ENCODE results near the gene FAM221B. TPM values are rescaled to one million over a fixed set of nuclear protein-coding genes. Genes with fewer than 3 reads are reported as not detected.

FAM221B gene
- total RNA-seq, 1 donor from 2014 or later = not detected

DNA sequence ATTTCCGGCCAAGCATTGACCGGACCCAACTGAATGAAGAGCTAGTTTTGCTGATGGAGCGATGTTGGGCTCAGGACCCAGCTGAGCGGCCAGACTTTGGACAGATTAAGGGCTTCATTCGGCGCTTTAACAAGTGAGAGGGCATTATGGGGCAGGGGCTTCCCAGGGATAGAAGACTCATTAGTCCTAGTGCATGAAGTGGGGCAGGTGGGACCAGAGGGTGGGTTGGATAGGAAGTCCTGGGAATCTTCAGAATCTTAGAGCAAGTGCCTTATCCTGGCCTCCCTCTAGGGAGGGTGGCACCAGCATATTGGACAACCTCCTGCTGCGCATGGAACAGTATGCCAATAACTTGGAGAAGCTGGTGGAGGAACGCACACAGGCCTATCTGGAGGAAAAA, 22.4 kb downstream of the FAM221B start:
- no peak for DNase-seq (ENCODE audit: low read depth)
- TF ChIP-seq, protein P1, sequence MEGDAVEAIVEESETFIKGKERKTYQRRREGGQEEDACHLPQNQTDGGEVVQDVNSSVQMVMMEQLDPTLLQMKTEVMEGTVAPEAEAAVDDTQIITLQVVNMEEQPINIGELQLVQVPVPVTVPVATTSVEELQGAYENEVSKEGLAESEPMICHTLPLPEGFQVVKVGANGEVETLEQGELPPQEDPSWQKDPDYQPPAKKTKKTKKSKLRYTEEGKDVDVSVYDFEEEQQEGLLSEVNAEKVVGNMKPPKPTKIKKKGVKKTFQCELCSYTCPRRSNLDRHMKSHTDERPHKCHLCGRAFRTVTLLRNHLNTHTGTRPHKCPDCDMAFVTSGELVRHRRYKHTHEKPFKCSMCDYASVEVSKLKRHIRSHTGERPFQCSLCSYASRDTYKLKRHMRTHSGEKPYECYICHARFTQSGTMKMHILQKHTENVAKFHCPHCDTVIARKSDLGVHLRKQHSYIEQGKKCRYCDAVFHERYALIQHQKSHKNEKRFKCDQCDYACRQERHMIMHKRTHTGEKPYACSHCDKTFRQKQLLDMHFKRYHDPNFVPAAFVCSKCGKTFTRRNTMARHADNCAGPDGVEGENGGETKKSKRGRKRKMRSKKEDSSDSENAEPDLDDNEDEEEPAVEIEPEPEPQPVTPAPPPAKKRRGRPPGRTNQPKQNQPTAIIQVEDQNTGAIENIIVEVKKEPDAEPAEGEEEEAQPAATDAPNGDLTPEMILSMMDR (conservative IDR thresholded peaks at IDR 0.05; ENCODE audit: low read depth, low read length) = no peak
- H3K4me3 ChIP-seq (ENCODE audit: low read depth, low read length) = no peak overlapping the region

DNA sequence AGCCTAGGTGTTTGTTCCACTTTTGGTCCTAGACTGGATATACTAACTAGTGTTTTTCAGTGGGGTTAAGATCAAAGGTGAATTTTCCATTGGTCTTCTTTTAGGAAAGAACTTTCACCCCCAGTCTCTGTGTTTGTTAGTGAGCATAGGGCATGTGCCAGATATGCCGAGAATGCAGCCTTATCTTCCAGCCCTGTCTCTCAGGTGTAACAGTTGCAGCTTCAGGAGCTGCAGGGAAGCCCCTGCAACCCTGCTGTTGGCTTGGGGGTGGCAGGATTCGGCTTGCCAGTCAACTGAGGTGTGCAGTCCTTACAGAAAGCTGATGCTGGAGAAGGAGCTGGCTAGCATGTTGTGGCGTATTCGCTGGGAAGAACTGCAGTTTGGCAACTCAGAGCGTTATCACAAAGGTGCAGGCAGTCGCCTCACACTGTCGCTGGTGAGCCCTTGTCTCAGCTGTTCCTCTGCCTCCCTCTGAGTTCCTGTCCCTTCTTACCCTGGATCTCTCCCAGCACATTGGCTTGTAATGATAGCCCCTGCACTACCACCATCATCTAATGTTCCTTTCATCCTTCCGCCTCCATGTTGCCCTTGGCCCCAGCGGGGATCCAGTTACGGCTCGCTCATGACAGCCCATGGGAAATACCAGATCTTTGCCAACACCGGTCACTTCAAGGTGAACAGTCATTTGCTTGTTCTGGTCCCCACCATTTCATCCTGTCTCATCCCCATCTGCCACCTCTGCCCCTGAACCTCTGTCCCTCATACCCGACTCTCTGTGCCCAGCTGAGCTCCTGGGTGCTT, 27.0 kb downstream of the FAM221B start:
- H3K4me3 ChIP-seq (ENCODE audit: low read depth, low read length) = no peak overlapping the region
- DNase-seq (ENCODE audit: low read depth) = no peak
- TF ChIP-seq, protein P1 (conservative IDR thresholded peaks at IDR 0.05; ENCODE audit: low read depth, low read length) = no peak

DNA sequence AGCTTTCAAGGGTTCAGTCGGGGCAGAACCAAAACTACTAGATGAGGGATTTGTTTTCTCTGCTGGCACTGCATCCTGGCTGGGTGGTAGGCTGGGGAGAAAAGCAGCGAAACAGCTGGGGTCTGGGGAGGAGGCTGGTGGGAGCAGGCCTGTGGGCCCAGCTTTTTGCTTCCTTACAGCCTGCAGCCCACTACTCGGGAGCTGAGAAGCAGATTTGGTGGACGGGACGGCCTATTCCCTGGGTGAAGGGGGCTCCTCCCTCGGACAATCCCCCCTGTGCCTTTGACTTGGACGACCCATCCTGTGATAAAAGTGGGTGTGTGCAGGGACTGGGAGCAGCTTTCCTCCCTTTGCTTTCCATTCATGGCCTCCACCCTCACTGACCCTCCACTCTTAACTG, 28.0 kb downstream of the FAM221B start:
- H3K4me3 ChIP-seq (ENCODE audit: low read depth, low read length) = no peak overlapping the region
- TF ChIP-seq, protein P1 (conservative IDR thresholded peaks at IDR 0.05; ENCODE audit: low read depth, low read length) = no peak
- no peak for DNase-seq (ENCODE audit: low read depth)

DNA sequence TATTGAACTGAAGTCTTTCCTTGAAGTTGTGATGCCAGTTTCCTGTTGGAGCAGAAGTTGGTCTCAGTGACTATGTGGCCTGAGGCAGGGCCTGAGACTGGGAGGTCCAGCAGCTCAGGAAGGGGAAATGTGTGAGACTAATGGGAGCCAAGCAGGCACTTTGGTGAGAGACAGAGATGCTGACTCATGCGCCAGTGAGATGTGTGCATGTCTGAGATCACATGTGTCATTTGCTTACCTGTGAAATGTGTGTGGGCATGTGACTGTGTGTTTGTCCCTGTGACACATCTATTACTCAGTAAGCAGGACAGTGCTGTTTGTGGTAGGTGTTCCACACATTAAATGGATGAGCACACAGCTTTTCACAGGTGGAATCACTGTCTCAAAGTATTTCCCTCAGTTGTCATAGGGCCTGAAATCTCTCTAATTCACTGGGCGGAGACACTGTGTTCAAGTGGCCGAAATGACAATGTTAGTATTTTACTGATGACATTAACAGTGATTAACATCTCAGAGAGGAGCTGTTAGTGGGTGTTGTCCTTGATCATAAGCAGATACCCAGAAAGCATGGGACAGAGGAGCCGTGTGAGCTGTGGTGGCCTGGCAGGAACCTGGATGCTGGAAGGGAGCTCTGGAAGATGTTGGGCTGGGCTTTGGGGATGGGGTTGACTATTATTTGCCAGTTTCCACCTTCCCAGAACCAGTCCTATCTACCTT, 29.7 kb downstream of the FAM221B start:
- peak; percentile 63 for DNase-seq (ENCODE audit: low read depth)
- TF ChIP-seq, protein P1 (conservative IDR thresholded peaks at IDR 0.05; ENCODE audit: low read depth, low read length) = no peak
- no peak overlapping the region for H3K4me3 ChIP-seq (ENCODE audit: low read depth, low read length)

DNA sequence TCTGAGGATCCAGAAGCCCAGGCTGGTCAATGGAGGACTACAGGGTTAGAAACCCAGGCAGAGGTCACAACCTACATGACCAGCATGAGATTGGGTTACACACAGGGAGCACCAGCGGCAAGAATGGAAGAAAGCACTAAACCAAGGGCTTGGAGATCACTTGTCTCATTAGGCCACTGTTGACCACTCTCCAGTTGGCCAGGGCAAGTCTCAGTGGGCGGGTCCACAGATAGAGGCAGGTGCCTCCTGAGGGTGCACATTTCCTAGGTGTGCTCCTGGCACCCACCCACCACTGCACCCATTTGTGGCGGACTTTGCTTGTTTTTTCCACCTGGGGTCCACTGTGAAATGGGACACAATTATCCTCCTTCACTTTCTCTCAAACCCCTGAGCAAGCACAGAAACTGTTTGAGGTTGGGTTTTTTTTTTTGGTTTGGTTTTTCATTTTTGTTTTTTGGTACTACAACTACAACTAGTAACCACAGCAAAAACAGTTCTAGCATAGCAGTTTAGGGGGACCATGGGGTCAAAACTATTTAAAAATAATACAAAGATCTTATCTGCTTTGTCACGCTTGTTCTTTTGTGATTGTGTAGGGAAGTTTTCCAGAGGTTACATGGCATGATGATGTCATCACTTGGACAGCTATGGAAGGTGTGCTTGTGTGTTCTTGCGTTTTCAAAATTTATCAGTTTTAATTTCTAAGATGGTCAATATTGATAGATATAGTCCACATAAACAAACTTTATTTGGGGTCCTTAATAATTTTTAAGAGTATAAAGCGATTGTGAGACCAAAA, 31.0 kb downstream of the FAM221B start:
- no peak overlapping the region for H3K4me3 ChIP-seq (ENCODE audit: low read depth, low read length)
- TF ChIP-seq, protein P1 (conservative IDR thresholded peaks at IDR 0.05; ENCODE audit: low read depth, low read length) = no peak
- no peak for DNase-seq (ENCODE audit: low read depth)

DNA sequence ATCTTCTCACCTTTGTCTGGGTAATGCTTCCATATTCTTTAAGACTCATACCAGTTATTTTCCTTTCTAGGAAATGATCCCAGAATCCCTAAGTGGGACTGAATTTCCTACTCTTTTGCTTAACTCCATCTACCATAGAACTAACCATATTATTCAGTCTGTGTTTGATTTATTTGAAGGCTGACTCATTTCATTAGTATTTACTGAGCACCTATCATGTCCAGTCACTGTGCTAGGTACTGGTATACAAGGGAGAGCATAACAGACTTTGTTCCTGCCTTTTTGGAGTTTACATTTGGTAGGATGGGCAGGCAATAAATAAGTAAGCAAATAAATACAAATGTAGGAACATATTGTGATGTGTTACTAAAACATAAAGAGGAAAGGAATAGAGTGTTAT, 32.8 kb downstream of the FAM221B start:
- DNase-seq (ENCODE audit: low read depth) = no peak
- H3K4me3 ChIP-seq (ENCODE audit: low read depth, low read length) = no peak overlapping the region
- TF ChIP-seq, protein P1 (conservative IDR thresholded peaks at IDR 0.05; ENCODE audit: low read depth, low read length) = no peak
